Trophoblast cell (in vitro differentiated cells and primary cell): Measurements from ENCODE around the gene USP53.
"Not testable (repeated sequence)": the region's sequence is repeated elsewhere in the genome, so short reads cannot be mapped to it uniquely, and the experiment has no call there.

Source experiments
- DNase-seq, 2 donors: peaks; one replicate each; pipeline ENCODE4 v3.0.0-alpha.2; 2016
- H2AFZ ChIP-seq: 2 replicates; pipeline ENCODE4 v1.6.1; 2013; ENCODE audit warnings: low read length, moderate library complexity, mild to moderate bottlenecking; ENCODE audit not compliant: insufficient read depth, poor library complexity
- H2AK5ac ChIP-seq: 2 replicates; pipeline ENCODE4 v1.6.1; 2013; ENCODE audit warnings: mild to moderate bottlenecking, low read length
- H2BK120ac ChIP-seq: 2 replicates; pipeline ENCODE4 v1.6.1; 2013; ENCODE audit warnings: low read length, mild to moderate bottlenecking, moderate library complexity; ENCODE audit not compliant: insufficient read depth, poor library complexity
- H2BK12ac ChIP-seq: 2 replicates; pipeline ENCODE4 v1.6.1; 2013; ENCODE audit warnings: mild to moderate bottlenecking, low read length, moderate library complexity
- H2BK5ac ChIP-seq: 2 replicates; pipeline ENCODE4 v1.6.1; 2013; ENCODE audit warnings: low read length, low read depth, moderate library complexity, mild to moderate bottlenecking; ENCODE audit not compliant: poor library complexity
- H3K14ac ChIP-seq: 2 replicates; pipeline ENCODE4 v1.6.1; 2013; ENCODE audit warnings: mild to moderate bottlenecking, low read length
- H3K18ac ChIP-seq: 2 replicates; pipeline ENCODE4 v1.6.1; 2013; ENCODE audit warnings: mild to moderate bottlenecking, low read length
- H3K23ac ChIP-seq: 2 replicates; pipeline ENCODE4 v1.6.1; 2013; ENCODE audit warnings: low read length
- H3K27ac ChIP-seq: 2 replicates; pipeline ENCODE4 v1.5.1; 2013; ENCODE audit warnings: low read depth, mild to moderate bottlenecking, inconsistent platforms, low read length, moderate library complexity
- H3K27me3 ChIP-seq: 2 replicates; pipeline ENCODE4 v1.6.1; 2013; ENCODE audit warnings: inconsistent platforms, mild to moderate bottlenecking, low read length, moderate library complexity; ENCODE audit not compliant: insufficient read depth
- H3K36me3 ChIP-seq, 2 experiments: 1 replicate in 1 of 2; 2 replicates in 1 of 2; pipeline ENCODE4 v1.6.1; 2013; ENCODE audit warnings: low read length in 2 of 2, mild to moderate bottlenecking in 2 of 2, moderate library complexity in 1 of 2; ENCODE audit not compliant: insufficient read depth in 2 of 2, control insufficient read depth in 1 of 2
- H3K4ac ChIP-seq: 2 replicates; pipeline ENCODE4 v1.6.1; 2013; ENCODE audit warnings: low read depth, mild to moderate bottlenecking, low read length, moderate library complexity
- H3K4me1 ChIP-seq, 2 experiments: 1 replicate in 1 of 2; 2 replicates in 1 of 2; pipeline ENCODE4 v1.6.1; 2013; ENCODE audit warnings: low read length in 2 of 2, mild to moderate bottlenecking in 2 of 2, moderate library complexity in 1 of 2; ENCODE audit not compliant: insufficient read depth in 2 of 2, control insufficient read depth in 1 of 2
- H3K4me2 ChIP-seq: 2 replicates; pipeline ENCODE4 v1.6.1; 2013; ENCODE audit warnings: inconsistent platforms, mild to moderate bottlenecking, low read length, moderate library complexity
- H3K4me3 ChIP-seq: 2 replicates; pipeline ENCODE4 v1.5.1; 2013; ENCODE audit warnings: mild to moderate bottlenecking, low read depth, low read length, inconsistent platforms
- H3K79me1 ChIP-seq: one replicate; pipeline ENCODE4 v1.6.1; 2013; ENCODE audit warnings: low read length
- H3K79me2 ChIP-seq: 2 replicates; pipeline ENCODE4 v1.6.1; 2013; ENCODE audit warnings: low read length, mild to moderate bottlenecking; ENCODE audit not compliant: control insufficient read depth, insufficient read depth, poor library complexity
- H3K9ac ChIP-seq: 2 replicates; pipeline ENCODE4 v1.6.1; 2013; ENCODE audit warnings: mild to moderate bottlenecking, low read length
- H3K9me3 ChIP-seq: 2 replicates; pipeline ENCODE4 v1.6.1; 2013; ENCODE audit warnings: low read depth, mild to moderate bottlenecking, control low read depth, inconsistent platforms, low read length; ENCODE audit not compliant: insufficient read depth
- H4K12ac ChIP-seq: 2 replicates; pipeline ENCODE4 v1.6.1; 2013; ENCODE audit warnings: low read depth, mild to moderate bottlenecking, low read length, moderate library complexity
- H4K8ac ChIP-seq: 2 replicates; pipeline ENCODE4 v1.6.1; 2013; ENCODE audit warnings: low read depth, mild to moderate bottlenecking, low read length, moderate library complexity
- H4K91ac ChIP-seq: one replicate; pipeline ENCODE4 v1.6.1; 2013; ENCODE audit warnings: low read depth, mild to moderate bottlenecking, low read length, moderate library complexity
- WGBS: extraction: QIAGEN DNeasy Blood & Tissue Kit; methylation state at CpG from one replicate; pipeline ENCODE4 v1.1.7; 2013; ENCODE audit warnings: missing lambda C conversion rate; ENCODE audit not compliant: insufficient read length, insufficient coverage; ENCODE audit errors: extremely low coverage; 5-methylcytosine and 5-hydroxymethylcytosine counted together

Gene USP53

GRCh38 chr4:119268466-119268865 lies 56.0 kb downstream of the USP53 start:
- no peak overlapping the region for H3K18ac ChIP-seq
- no peak overlapping the region for H3K4ac ChIP-seq
- H3K4me1 ChIP-seq: no peaks in the 10 kb centered on the region
- H3K79me1 ChIP-seq: peaks cover 2% of the 10 kb centered on the region
- H3K14ac ChIP-seq: no peak overlapping the region
- H2BK12ac ChIP-seq: no peak overlapping the region
- no peak overlapping the region for H3K4me3 ChIP-seq
- no peak overlapping the region for H2AFZ ChIP-seq
- no peaks in the 10 kb centered on the region for H3K27me3 ChIP-seq
- no peak overlapping the region for H3K23ac ChIP-seq
- WGBS: no CpG with 5 or more reads among the region's 3 CpGs
- peak; percentile 1 to 43 for DNase-seq
- no peak overlapping the region for H3K4me2 ChIP-seq
- no peak overlapping the region for H3K27ac ChIP-seq
- no peak overlapping the region for H4K91ac ChIP-seq
- H3K36me3 ChIP-seq: peaks cover 6 to 15% of the 10 kb centered on the region in 2 experiments
- no peaks in the 10 kb centered on the region for H3K79me2 ChIP-seq
- no peak overlapping the region for H3K9ac ChIP-seq
- no peak overlapping the region for H2AK5ac ChIP-seq
- H4K12ac ChIP-seq: no peak overlapping the region
- H4K8ac ChIP-seq: no peak overlapping the region
- no peak overlapping the region for H2BK120ac ChIP-seq
- H3K9me3 ChIP-seq: no peaks in the 10 kb centered on the region
- H2BK5ac ChIP-seq: no peak overlapping the region

GRCh38 chr4:119271361-119272085 lies 59.0 kb downstream of the USP53 start:
- Histone ChIP-seq H3K36me3 (peaks cover 6 to 13% of the 10 kb centered on the region in 2 experiments), H3K4me3 (no peak overlapping the region), H2BK12ac (no peak overlapping the region), H4K8ac (no peak overlapping the region), H3K4me2 (no peak overlapping the region), H3K14ac (no peak overlapping the region), H2BK120ac (no peak overlapping the region), H2BK5ac (no peak overlapping the region), H2AK5ac (no peak overlapping the region), H3K79me2 (no peaks in the 10 kb centered on the region), H3K4me1 (no peaks in the 10 kb centered on the region), H2AFZ (no peak overlapping the region), H3K23ac (no peak overlapping the region), H3K79me1 (no peaks in the 10 kb centered on the region), H3K27ac (no peak overlapping the region), H4K12ac (no peak overlapping the region), H3K27me3 (no peaks in the 10 kb centered on the region), H3K9me3 (no peaks in the 10 kb centered on the region), H3K9ac (no peak overlapping the region), H3K18ac (no peak overlapping the region), H3K4ac (no peak overlapping the region), H4K91ac (no peak overlapping the region)
- WGBS: no CpG with 5 or more reads among the region's 6 CpGs
- DNase-seq: no peak

GRCh38 chr4:119279541-119279940 lies 67.0 kb downstream of the USP53 start:
- H3K79me2 ChIP-seq, H3K23ac ChIP-seq, H2BK12ac ChIP-seq, H2BK5ac ChIP-seq, H3K9me3 ChIP-seq, H3K4me2 ChIP-seq, H3K4ac ChIP-seq, H2AK5ac ChIP-seq, H3K14ac ChIP-seq, H3K18ac ChIP-seq, H3K9ac ChIP-seq, H3K27ac ChIP-seq, H3K4me3 ChIP-seq, H3K79me1 ChIP-seq, H3K27me3 ChIP-seq, H2BK120ac ChIP-seq, DNase-seq, H3K4me1 ChIP-seq, H3K36me3 ChIP-seq: not testable (repeated sequence)
- Histone ChIP-seq H4K91ac (peak overlapping the region; percentile 83), H2AFZ (peak overlapping the region; percentile 78), H4K8ac (peak overlapping the region; percentile 82), H4K12ac (peak overlapping the region; percentile 75)
- WGBS: no CpG with 5 or more reads among the region's 19 CpGs

GRCh38 chr4:119279945-119280344 lies 67.4 kb downstream of the USP53 start:
- no CpG with 5 or more reads among the region's 12 CpGs for WGBS

More at GRCh38 chr4:119279945-119280344, 67.4 kb downstream of the USP53 start:
- Histone ChIP-seq H2AFZ (peak overlapping the region; percentile 78), H4K91ac (peak overlapping the region; percentile 83), H4K12ac (peak overlapping the region; percentile 75), H4K8ac (peak overlapping the region; percentile 82)
- not testable (repeated sequence) for H3K4me2 ChIP-seq, H3K18ac ChIP-seq, H3K4me1 ChIP-seq, H3K36me3 ChIP-seq, H3K4ac ChIP-seq, H3K4me3 ChIP-seq, H2BK5ac ChIP-seq, H2BK120ac ChIP-seq, H3K27me3 ChIP-seq, H3K27ac ChIP-seq, H3K9me3 ChIP-seq, H2AK5ac ChIP-seq, H3K9ac ChIP-seq, H3K14ac ChIP-seq, H3K79me1 ChIP-seq, H3K23ac ChIP-seq, H3K79me2 ChIP-seq, H2BK12ac ChIP-seq
- DNase-seq: peak in 1 of 2 donors; percentile 51
